HFF-Myc (cell line): Measurements from ENCODE around the gene CADM2.

Experiments used
- DNase-seq: peaks from one replicate; pipeline ENCODE4 v3.0.0-alpha.2; 2011; ENCODE audit warnings: low read depth; ENCODE audit errors: extremely low read depth
- H3K4me3 ChIP-seq: replicated peaks from 2 replicates; pipeline ENCODE4 v1.5.1; 2011; ENCODE audit warnings: low read depth, mild to moderate bottlenecking, control low read depth, low read length
- TF ChIP-seq, protein P1 (sequence below): IDR thresholded peaks from 2 replicates; pipeline ENCODE4 v1.5.1; 2012; ENCODE audit warnings: mild to moderate bottlenecking, low read depth, low read length, control low read depth; ENCODE audit errors: missing control alignments

Gene CADM2

DNA sequence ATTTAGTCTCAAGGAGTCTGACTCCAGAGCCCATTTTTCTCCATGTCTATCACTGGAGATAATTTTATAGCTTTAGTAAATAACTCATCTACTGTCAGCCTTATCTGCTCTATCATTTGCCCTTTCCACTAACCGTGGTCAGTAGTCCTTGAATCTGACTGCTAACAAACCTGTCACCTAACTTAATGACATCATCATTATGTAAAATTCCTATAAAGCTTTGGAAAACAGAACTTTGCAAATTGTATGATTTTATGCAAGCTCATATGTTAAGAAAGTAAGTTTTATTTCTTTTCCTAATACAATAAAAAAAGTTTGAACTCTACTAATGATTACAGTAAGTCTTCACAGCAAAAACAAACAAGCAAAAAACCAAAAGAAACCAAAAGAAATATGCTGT lies 293.9 kb downstream of the CADM2 start:
- no peak overlapping the region for H3K4me3 ChIP-seq
- TF ChIP-seq, protein P1, sequence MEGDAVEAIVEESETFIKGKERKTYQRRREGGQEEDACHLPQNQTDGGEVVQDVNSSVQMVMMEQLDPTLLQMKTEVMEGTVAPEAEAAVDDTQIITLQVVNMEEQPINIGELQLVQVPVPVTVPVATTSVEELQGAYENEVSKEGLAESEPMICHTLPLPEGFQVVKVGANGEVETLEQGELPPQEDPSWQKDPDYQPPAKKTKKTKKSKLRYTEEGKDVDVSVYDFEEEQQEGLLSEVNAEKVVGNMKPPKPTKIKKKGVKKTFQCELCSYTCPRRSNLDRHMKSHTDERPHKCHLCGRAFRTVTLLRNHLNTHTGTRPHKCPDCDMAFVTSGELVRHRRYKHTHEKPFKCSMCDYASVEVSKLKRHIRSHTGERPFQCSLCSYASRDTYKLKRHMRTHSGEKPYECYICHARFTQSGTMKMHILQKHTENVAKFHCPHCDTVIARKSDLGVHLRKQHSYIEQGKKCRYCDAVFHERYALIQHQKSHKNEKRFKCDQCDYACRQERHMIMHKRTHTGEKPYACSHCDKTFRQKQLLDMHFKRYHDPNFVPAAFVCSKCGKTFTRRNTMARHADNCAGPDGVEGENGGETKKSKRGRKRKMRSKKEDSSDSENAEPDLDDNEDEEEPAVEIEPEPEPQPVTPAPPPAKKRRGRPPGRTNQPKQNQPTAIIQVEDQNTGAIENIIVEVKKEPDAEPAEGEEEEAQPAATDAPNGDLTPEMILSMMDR: no peak
- no peak for DNase-seq

DNA sequence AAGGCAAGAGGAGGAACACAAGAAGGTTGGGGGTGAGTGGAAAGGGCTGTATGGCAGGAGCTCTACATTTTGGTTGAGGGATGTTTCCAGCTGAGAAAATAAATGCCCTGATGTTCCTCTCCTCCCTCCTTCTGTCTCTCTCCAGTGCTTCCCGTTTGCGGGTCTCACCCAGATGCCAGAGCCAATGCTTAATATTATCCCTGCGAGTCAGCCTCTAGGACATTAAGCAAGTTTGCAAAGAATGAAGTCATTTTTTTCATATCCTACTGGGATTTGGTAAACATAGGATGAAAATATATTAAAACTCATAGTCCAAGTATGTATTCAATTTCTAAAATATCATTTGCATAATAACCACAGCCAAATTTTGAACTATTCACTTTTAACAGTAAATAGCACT lies 295.9 kb downstream of the CADM2 start:
- H3K4me3 ChIP-seq: no peak overlapping the region
- TF ChIP-seq, protein P1: no peak
- DNase-seq: no peak

DNA sequence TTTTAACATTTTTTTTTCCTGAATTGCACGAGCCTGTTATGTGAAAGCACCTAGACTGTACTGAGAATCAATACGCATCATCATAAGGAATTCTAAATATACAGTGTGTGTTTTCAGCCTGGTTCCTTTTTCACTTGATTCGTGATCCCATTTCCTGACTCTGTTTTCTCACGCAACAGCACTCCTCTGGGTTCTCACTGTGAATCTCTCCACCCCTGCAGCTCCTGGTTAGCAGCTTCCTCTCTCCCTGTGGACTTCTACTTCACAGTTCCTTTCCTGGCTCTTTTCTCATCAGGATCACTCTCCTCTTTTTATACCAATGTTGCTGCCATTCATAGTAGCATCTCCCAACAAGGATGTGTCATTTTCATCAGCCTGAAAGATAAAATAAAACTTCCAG lies 297.2 kb downstream of the CADM2 start:
- DNase-seq: no peak
- TF ChIP-seq, protein P1: no peak
- H3K4me3 ChIP-seq: no peak overlapping the region

DNA sequence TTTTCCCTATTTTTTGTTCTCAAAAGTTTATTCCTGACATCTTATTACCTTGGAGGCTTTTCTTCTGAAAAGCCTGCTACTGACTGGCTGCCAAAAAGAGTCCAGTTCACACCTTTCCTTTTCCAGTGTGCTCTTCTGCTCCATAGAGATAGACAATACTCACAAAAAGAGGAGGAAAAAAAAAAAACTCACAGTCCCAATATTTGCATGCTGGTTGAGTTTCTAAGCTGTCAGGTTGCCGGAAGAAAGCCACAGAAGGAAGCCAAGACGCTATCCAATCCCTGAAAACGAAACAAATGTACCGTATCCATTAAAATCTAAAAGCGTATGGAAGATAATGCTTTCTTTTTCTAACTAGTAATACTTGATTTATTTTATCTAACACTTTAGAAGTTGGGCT lies 299.5 kb downstream of the CADM2 start:
- no peak overlapping the region for H3K4me3 ChIP-seq
- no peak for DNase-seq
- TF ChIP-seq, protein P1: no peak

DNA sequence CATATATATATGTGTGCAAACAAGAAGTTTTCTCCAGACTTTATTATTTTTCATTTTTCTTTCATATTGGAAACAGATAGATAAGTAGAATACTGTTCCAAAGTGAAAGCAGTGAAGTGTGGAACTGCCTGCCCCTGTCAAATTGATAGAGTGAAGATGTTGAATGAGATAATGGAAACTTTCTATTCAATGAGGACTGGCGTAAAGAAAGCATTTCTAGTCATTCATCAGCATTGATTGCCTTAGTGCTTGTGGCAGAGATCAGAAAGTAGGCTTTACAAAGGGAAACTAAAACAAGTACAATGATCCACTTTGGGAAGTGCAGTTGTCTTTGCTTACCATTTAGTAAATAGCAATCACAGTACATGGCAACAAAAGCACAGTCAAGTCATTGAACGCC lies 300.0 kb downstream of the CADM2 start:
- no peak for DNase-seq
- no peak overlapping the region for H3K4me3 ChIP-seq
- TF ChIP-seq, protein P1: no peak

DNA sequence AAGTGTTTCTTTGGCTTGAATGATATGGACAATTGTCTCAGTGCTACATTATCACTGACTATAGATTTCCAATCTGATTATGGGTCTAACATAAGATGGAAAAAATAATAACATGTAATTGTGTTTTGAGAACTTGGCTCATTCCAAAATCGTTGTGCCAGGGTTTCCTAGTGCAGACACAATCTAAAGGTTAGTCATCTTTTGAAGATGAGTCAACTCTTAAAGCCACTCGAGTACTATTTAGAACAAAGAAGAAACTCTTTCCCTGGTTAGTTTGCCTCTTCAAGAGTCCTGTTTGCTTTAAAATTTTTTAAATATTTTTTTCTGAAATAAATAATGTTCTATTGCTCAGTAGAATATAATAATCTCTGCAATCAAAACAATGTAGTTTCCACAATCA lies 301.0 kb downstream of the CADM2 start:
- no peak for DNase-seq
- TF ChIP-seq, protein P1: no peak

DNA sequence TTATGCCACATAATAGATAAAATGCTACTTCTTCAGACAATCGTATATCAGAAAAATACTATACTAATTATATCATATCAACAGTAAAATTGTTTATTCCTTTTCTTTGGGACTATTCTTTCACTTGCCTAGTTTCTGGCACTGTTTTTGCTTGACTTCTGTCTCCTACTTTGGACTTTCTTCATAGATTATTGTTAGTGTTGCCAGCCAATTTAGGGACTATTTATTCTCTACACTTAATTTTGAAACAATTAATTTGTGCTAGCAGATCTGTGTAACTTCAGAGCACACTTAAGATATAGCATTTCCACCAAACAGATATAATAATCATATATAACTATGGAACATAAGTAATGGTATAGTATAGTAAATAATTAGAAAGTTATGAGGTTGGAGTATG lies 305.6 kb downstream of the CADM2 start:
- no peak overlapping the region for H3K4me3 ChIP-seq
- DNase-seq: no peak
- TF ChIP-seq, protein P1: no peak

More for the DNA sequence above, 301.0 kb downstream of the CADM2 start:
- H3K4me3 ChIP-seq: no peak overlapping the region
